NCI-H1105 treated with DMSO at 0.1 percent for 48 hours (cell line): Measurements from ENCODE around the gene KDM6B.

Experiments
- DNase-seq: peaks from one replicate; lab custom pipeline; 2025; lab: John Stamatoyannopoulos, UW

KDM6B gene

DNA sequence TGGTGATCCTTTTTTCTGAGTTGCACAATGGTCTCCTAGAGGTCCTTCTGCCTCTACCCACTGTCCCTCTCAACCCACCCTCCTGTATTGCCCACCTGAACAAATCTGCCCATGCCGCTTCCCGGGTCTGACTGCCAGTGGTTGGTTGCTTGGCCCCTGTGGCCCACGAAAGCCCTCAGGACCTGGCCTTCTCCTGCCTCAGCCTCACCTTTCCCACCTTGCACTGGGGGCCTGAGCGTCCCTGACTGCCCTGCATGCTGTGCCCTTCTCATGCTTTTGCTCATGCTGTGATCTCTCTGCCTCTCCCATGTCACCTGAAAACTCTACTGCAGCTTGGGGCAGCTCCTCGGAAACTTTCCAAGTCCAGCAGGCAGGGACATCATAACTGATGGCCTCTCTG is 13.8 kb upstream of the KDM6B start:
- DNase-seq, result no peak

DNA sequence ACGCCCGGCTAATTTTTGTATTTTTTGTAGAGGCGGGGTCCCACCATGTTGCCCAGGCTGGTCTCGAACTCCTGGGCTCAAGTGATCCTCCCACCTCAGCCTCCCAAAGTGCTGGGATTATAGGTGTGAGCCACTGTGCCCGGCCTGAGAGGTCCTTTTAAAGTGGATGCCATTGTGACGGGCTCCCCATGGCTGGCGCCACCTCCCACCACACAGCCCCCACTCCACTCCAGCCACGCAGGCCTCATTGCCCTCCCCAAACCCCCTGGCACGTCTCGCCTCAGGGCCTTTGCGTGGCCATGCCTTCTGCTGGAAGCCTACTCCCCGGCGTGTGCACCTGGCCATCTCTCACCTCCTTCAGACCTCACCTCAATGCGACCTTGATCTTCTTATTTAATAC is 11.9 kb upstream of the KDM6B start:
- no peak for DNase-seq

- no peak for DNase-seq
Measured at GRCh38 chr17:7823581-7824001, 10.4 kb upstream of the KDM6B start.

- DNase-seq, result no peak
Measured at GRCh38 chr17:7824021-7824924, 9.7 kb upstream of the KDM6B start.

DNA sequence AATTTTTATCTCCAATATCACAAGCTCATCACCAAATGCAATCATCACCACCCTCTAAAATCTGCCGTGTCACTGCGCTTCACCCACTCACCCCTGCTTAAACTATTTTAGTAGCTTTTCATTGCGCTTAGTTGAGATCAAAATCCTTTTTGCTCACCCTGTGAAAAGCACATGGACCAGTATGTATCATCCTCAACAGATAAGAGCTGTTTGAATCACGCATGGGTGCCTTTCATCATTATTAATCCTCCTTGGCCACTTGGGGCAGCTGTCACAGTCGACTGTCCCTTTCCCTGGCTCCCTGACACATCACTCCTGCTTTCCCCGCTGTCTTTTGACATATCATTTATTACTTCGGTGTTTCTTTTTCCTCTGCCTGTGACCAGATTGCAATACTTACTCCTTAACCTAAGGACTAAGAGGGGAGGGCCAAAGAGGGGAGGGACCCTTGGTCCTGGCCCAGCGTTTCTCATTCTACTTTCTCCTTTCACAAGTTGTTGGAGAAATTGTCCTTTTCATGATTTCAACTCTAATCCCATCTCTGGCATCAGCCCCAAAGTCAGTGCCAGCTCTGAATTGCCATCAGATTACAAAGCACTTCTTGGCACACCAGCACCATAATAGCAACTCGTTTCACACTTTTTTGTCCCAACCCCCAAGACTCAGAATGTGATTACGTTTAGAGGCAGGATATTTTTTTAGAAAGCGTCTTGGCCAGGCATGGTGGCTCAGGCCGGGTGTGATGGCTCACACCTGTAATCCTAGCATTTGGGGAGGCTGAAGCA is 8.6 kb upstream of the KDM6B start:
- no peak for DNase-seq

DNA sequence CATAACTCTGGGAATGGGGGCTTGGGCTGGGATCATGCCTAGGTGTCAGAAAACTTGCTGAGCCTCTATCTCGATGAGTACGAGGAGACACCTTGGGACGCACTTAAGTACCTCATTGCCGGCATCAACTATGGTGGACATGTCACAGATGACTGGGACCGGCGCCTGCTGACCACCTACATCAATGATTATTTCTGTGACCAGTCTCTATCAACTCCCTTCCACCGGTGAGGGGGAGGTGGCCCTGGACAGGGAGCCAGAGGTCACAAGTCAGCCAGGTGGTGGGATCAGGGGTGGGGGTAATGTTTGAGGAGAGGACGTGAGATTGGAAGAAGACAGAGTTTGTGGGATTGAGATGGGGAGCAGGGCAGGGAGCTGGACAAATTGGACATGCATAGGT is 3.4 kb upstream of the KDM6B start:
- DNase-seq, result no peak

GRCh38 chr17:7831233-7831632 is 2.8 kb upstream of the KDM6B start:
- DNase-seq, result no peak

GRCh38 chr17:7832431-7832830 is 1.6 kb upstream of the KDM6B start:
- no peak for DNase-seq

GRCh38 chr17:7833011-7833794 is 814 bp upstream of the KDM6B start:
- DNase-seq, result no peak

DNA sequence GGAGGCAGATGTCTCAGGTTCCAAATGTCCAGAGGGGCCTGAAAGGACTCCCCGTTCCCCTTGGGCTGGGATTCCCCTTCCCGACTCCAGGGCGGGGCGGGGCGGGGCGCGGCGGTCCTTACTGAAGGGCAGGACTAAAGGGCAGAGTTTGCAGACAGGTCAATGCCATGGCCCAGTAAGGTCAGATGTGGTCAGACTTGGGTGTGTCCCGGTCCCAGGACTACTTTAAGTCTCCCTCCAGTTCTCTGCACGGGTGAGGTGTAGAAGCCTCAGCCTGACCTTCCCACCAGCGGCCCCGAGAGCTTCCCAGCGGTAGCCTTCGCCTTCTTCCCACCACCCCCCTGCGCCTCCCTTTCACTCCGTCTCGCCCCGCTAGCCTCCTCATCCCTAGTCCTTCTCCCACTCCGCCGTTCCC is 532 bp downstream of the KDM6B start:
- no peak for DNase-seq

DNA sequence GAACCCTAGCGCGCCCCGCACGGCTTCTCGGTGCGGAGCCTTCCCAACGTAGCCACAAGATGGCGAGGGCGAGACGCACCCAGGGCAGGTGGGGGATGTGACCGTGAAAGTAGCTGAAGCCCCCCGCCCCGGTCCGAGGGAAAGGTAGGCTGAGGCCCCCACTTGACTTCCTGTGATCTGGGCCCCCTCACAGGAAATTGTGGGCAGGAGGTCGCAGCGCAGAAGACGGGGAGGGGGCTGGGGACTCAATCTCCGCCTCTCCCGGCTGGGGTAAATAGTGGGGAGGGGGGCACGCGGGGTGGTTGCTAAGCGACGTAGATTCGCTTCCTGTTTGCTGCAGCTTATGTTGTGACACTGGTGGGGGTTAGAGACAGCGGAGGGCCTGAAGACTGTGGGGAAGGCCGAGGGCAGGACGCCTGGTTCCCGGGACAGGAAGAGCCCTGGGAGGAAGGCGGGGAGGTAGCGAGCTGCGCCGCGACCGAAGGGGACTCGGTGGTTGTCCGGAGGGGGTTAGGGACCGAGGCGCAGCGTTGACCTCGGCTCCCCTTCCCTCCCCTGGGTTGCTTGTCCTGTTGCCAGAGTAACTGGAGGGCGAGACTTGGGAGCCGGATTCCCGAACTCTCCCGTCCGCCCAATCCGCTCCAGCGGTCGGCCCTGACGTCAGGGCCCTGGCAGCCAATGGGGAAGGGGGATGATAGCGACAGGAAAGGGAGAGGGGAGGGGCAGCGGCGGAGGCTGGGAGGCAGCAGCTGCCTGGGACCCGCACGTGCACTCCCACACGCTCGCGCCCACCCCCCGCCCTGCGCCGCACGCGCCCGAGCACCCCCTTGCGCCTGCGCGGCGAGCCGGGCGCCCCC is 1.2 kb downstream of the KDM6B start:
- peak; percentile 98 for DNase-seq

DNA sequence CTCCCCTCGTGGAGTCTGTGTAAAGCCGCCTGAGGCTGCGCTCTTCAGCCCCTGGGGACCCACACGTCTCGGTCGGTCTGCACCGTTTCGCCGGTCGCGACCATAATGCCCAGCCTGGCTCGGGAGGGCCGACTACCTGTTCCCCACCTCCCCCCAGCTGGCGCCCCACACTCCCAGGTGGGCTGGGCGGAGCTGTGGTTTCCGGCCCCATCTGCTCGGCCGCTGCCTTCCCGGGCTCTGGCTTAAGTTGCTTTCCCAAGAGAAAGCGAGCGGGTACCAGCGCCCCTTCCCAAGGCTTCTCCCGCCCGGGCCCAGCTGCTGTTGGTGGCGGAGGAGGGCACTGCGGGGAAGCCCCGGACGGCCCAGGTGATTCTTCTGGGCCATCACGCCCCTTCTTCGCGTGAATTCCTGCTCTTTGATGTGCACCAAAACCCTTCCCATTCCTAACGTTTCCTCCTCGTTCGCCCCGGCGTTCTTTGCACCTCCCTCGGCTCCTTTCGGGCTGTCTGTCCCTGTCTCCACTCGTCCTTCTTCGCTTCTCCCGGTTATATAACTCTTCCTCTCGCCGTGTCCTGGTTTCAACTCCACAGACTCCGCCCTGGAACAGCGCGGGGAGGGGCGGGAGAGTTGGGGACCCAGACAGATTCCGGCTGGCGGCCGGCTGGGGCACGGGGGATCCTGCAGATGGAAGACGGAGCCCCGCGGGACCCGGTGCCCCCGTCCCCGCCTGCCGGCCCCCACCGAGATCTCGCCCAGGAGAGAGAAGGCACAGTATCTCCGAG is 2.0 kb downstream of the KDM6B start:
- DNase-seq, result no peak

GRCh38 chr17:7836596-7837407 is 2.8 kb downstream of the KDM6B start:
- DNase-seq, result peak; percentile 99

- DNase-seq, result peak; percentile 41
Measured at GRCh38 chr17:7837408-7838088, 3.5 kb downstream of the KDM6B start.

DNA sequence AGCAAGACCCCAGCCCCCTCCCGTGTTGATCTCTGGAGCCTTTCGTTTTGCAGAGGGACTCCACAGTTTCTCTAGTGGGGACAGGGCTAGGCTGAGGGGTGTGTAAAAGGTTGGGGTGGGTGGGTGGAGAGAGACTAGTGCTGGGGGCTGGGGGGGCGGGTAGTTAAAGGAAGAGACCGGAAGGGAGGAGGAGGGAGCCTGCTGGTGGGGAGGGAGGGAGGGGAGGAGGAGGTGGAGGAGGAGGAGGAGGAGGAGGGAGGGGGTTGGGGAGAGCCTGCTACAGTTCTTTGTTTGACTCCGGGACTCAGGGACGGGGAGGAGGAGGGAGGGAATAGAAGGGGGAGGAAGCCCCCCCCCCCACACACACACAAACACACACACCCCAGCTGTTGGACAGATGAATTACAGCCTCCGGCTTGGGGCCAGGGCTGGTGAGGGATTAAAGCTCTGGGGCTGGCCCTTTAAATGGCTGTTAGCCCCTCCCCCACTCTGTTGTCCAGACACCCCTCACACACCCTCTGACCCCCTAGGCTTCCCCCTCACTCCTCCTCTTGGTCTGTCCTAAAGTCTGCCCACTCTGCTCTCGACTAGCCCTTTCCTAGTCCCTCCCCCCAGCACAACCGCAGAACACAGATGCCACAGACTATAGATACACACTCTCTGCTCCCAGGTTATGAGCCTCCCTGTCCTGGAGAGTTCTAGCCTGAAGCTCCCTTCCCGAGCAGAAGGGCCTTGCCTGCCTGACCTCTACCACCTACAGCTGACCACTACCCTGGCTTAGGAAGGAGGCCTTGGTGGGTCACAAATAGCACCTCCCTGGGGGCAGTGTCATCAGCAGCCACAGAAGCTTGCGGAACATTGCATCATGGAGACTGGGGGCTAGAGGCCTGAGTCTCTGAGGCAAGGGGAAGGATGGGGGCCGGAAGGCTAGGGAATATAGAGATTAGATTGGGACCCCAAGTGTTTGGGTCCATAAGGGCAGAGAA is 4.4 kb downstream of the KDM6B start:
- peak; percentile 63 for DNase-seq

DNA sequence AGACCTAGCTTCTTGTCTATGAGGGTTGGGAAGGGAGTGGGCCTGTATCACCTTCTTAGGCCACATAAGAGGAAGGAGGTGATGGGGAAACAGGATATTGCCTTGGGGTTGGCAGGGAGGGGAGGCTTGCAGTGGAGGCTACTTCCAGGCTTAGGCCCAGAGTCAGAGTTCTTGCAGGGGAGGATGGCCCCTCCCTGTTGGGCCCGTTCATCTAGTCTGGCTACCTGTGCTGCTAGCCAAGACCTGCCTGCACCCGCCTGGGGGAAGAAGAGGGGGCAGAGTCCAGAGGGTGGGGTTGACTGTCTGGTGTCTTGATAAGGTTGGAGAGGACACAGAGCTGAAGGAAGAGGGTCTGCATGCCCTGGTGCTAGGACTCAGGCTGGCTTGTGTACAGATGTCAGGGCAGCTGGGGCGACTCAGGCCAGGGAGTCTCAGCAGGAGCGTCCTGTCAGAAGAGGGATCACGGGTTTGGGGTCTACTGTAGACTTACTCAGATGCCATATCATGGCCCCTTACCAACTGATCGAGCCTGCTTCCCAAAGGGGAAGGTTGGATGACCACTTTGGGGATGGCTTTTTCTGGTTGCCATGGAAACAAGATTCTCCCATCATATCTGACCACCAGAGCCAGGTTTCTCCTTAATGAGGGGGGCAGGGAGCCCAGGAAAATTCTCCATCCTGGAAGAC is 5.3 kb downstream of the KDM6B start:
- no peak for DNase-seq

- peak; percentile 38 for DNase-seq
Measured at GRCh38 chr17:7839876-7840261, 5.9 kb downstream of the KDM6B start.
